ENCODE data around the gene STOML1. TPM values are rescaled to one million over a fixed set of nuclear protein-coding genes. Genes with fewer than 3 reads are reported as not detected.

Gene STOML1
- total RNA-seq, 2 experiments from 2014 or later = 7.1 to 8.5 TPM

- DNase-seq = no peak
- Mint-ChIP-seq H3K27ac (no peak overlapping the region), H3K9me3 (no peaks in the 10 kb centered on the region), H3K27me3 (no peaks in the 10 kb centered on the region), H3K36me3 (ENCODE audit: low read depth) (no peaks in the 10 kb centered on the region), H3K4me3 (no peak overlapping the region), H3K4me1 (peaks cover 22% of the 10 kb centered on the region)
- ChIA-PET CTCF (interaction anchor here (0.9 to 2.9 kb wide), 3 partner anchors 9 to 36 kb away, joined by 3 to 19 read pairs (median 3); no protein-coding TSS in a partner anchor), POLR2A (interaction anchor here (2.2 kb wide), 1 partner anchor 10 kb away, joined by 9 read pairs; the partner anchor contains the start of gene LOXL1)
Measured at GRCh38 chr15:73937296-73937695, 54.8 kb downstream of the STOML1 start.

GRCh38 chr15:73936588-73937290 lies 55.4 kb downstream of the STOML1 start:
- ChIA-PET CTCF (interaction anchor here (0.9 to 2.9 kb wide), 4 partner anchors 9 to 36 kb away, joined by 3 to 19 read pairs (median 9); no protein-coding TSS in a partner anchor), POLR2A (interaction anchor here (2.2 kb wide), 1 partner anchor 10 kb away, joined by 9 read pairs; the partner anchor contains the start of gene LOXL1)
- Mint-ChIP-seq H3K4me3 (no peak overlapping the region), H3K27me3 (no peaks in the 10 kb centered on the region), H3K9me3 (no peaks in the 10 kb centered on the region), H3K27ac (no peak overlapping the region), H3K36me3 (ENCODE audit: low read depth) (no peaks in the 10 kb centered on the region), H3K4me1 (peaks cover 21% of the 10 kb centered on the region)
- DNase-seq = no peak

- Mint-ChIP-seq H3K4me1 (peaks cover 20% of the 10 kb centered on the region), H3K27ac (no peak overlapping the region), H3K27me3 (no peaks in the 10 kb centered on the region), H3K4me3 (no peak overlapping the region), H3K9me3 (no peaks in the 10 kb centered on the region), H3K36me3 (ENCODE audit: low read depth) (no peaks in the 10 kb centered on the region)
- CTCF ChIA-PET = interaction anchor here (0.9 to 2.9 kb wide), 3 partner anchors 8 to 23 kb away, joined by 3 to 19 read pairs (median 15); no protein-coding TSS in a partner anchor
- DNase-seq = no peak
- POLR2A ChIA-PET = interaction anchor here (2.2 kb wide), 1 partner anchor 9 kb away, joined by 9 read pairs; the partner anchor contains the start of gene LOXL1
Measured at GRCh38 chr15:73936181-73936580, 55.9 kb downstream of the STOML1 start.

- no peaks in the 10 kb centered on the region for H3K36me3 Mint-ChIP-seq (ENCODE audit: low read depth)
- H3K4me3 Mint-ChIP-seq = no peak overlapping the region
- no peaks in the 10 kb centered on the region for H3K27me3 Mint-ChIP-seq
- H3K9me3 Mint-ChIP-seq = no peaks in the 10 kb centered on the region
- no peak for DNase-seq
- ChIA-PET POLR2A (interaction anchor here (1.5 to 2.2 kb wide), 2 partner anchors 8 to 24 kb away, joined by 4 to 9 read pairs; partner anchors contain the start of gene LOXL1), CTCF (interaction anchor here (0.6 to 2.9 kb wide), 4 partner anchors 8 to 61 kb away, joined by 3 to 19 read pairs (median 9); no protein-coding TSS in a partner anchor)
- peaks cover 27% of the 10 kb centered on the region for H3K4me1 Mint-ChIP-seq
- H3K27ac Mint-ChIP-seq = no peak overlapping the region
Measured at GRCh38 chr15:73935547-73935946, 56.5 kb downstream of the STOML1 start.

GRCh38 chr15:73934281-73934680 lies 57.8 kb downstream of the STOML1 start:
- ChIA-PET CTCF (interaction anchor here (1.3 to 2.8 kb wide), 3 partner anchors 16 to 60 kb away, joined by 5 to 15 read pairs (median 7); partner anchors contain the start of gene TBC1D21), POLR2A (interaction anchor here (1.5 kb wide), 1 partner anchor 25 kb away, joined by 4 read pairs; no protein-coding TSS in a partner anchor)
- no peak overlapping the region for H3K4me3 Mint-ChIP-seq
- H3K27ac Mint-ChIP-seq = no peak overlapping the region
- no peak for DNase-seq
- no peaks in the 10 kb centered on the region for H3K36me3 Mint-ChIP-seq (ENCODE audit: low read depth)
- H3K4me1 Mint-ChIP-seq = peaks cover 39% of the 10 kb centered on the region
- no peaks in the 10 kb centered on the region for H3K9me3 Mint-ChIP-seq
- no peaks in the 10 kb centered on the region for H3K27me3 Mint-ChIP-seq

- ChIA-PET CTCF (interaction anchor here (0.9 to 2.5 kb wide), 5 partner anchors 8 to 59 kb away, joined by 3 to 7 read pairs (median 3); partner anchors contain the start of gene TBC1D21), POLR2A (no interaction called here)
- Mint-ChIP-seq H3K36me3 (ENCODE audit: low read depth) (no peaks in the 10 kb centered on the region), H3K27ac (no peak overlapping the region), H3K4me1 (peaks cover 52% of the 10 kb centered on the region), H3K9me3 (no peaks in the 10 kb centered on the region), H3K27me3 (no peaks in the 10 kb centered on the region), H3K4me3 (no peak overlapping the region)
- no peak for DNase-seq
Measured at GRCh38 chr15:73932381-73933191, 59.5 kb downstream of the STOML1 start.

- Mint-ChIP-seq H3K9me3 (no peaks in the 10 kb centered on the region), H3K36me3 (ENCODE audit: low read depth) (no peaks in the 10 kb centered on the region), H3K4me3 (no peak overlapping the region), H3K27me3 (no peaks in the 10 kb centered on the region), H3K4me1 (peaks cover 52% of the 10 kb centered on the region), H3K27ac (peak overlapping the region; percentile 21)
- no peak for DNase-seq
- POLR2A ChIA-PET = no interaction called here
- CTCF ChIA-PET = interaction anchor here (1.0 kb wide), 1 partner anchor 20 kb away, joined by 3 read pairs; no protein-coding TSS in a partner anchor
Measured at GRCh38 chr15:73931441-73931840, 60.7 kb downstream of the STOML1 start.

GRCh38 chr15:73930790-73931281 lies 61.3 kb downstream of the STOML1 start:
- CTCF ChIA-PET = interaction anchor here (1.0 kb wide), 1 partner anchor 21 kb away, joined by 3 read pairs; no protein-coding TSS in a partner anchor
- Mint-ChIP-seq H3K27ac (no peak overlapping the region), H3K36me3 (ENCODE audit: low read depth) (no peaks in the 10 kb centered on the region), H3K4me1 (peaks cover 53% of the 10 kb centered on the region), H3K4me3 (no peak overlapping the region), H3K27me3 (no peaks in the 10 kb centered on the region), H3K9me3 (no peaks in the 10 kb centered on the region)
- POLR2A ChIA-PET = no interaction called here
- no peak for DNase-seq

- H3K4me3 Mint-ChIP-seq = no peak overlapping the region
- ChIA-PET POLR2A (interaction anchor here (1.6 kb wide), 1 partner anchor 16 kb away, joined by 6 read pairs; no protein-coding TSS in a partner anchor), CTCF (interaction anchor here (1.5 to 1.7 kb wide), 2 partner anchors 21 to 43 kb away, joined by 4 to 8 read pairs; no protein-coding TSS in a partner anchor)
- DNase-seq = no peak
- H3K4me1 Mint-ChIP-seq = peaks cover 58% of the 10 kb centered on the region
- no peaks in the 10 kb centered on the region for H3K27me3 Mint-ChIP-seq
- H3K36me3 Mint-ChIP-seq (ENCODE audit: low read depth) = no peaks in the 10 kb centered on the region
- H3K27ac Mint-ChIP-seq = peak overlapping the region; percentile 80
- H3K9me3 Mint-ChIP-seq = no peaks in the 10 kb centered on the region
Measured at GRCh38 chr15:73930371-73930770, 61.7 kb downstream of the STOML1 start.

- CTCF ChIA-PET = interaction anchor here (0.7 to 3.3 kb wide), 13 partner anchors 8 to 55 kb away, joined by 3 to 29 read pairs (median 7); partner anchors contain the start of gene TBC1D21
- H3K4me1 Mint-ChIP-seq = peaks cover 61% of the 10 kb centered on the region
- H3K27me3 Mint-ChIP-seq = no peaks in the 10 kb centered on the region
- peak overlapping the region; percentile 80 for H3K27ac Mint-ChIP-seq
- no peaks in the 10 kb centered on the region for H3K9me3 Mint-ChIP-seq
- H3K36me3 Mint-ChIP-seq (ENCODE audit: low read depth) = no peaks in the 10 kb centered on the region
- no peak for DNase-seq
- POLR2A ChIA-PET = interaction anchor here (0.7 to 2.3 kb wide), 7 partner anchors 9 to 65 kb away, joined by 3 to 6 read pairs (median 4); partner anchors contain the start of gene PML
- peak overlapping the region; percentile 50 for H3K4me3 Mint-ChIP-seq
Measured at GRCh38 chr15:73928971-73929627, 63.0 kb downstream of the STOML1 start.

Measured in activated CD4-positive, alpha-beta memory T cell treated with anti-CD3 and anti-CD28 coated beads, Interleukin-2, amount 10 ng/mL, durations not matched to agents 7 days and 5 days (primary cell).